Neural progenitor cell (in vitro differentiated cells): ENCODE measurements around the gene GAP43. TPM values are rescaled to one million over a fixed set of nuclear protein-coding genes. Genes with fewer than 3 reads are reported as not detected.

Source experiments
- DNase-seq: peaks from one replicate; pipeline ENCODE4 v3.0.0-alpha.2; 2016; ENCODE audit warnings: low spot score
- H2AFZ ChIP-seq: fragments of 200-600 bp; sonication (generic); replicated peaks from 2 replicates; pipeline ENCODE4 v1.6.1; 2016; ENCODE audit warnings: antibody characterized with exemption
- H3F3A ChIP-seq: fragments of 200-600 bp; sonication (generic); 2 replicates; pipeline ENCODE4 v1.6.1; 2016; ENCODE audit warnings: antibody characterized with exemption, low read depth
- H3K27ac ChIP-seq: fragments of 200-600 bp; sonication (generic); 2 replicates; pipeline ENCODE4 v1.5.1; 2016; ENCODE audit warnings: mild to moderate bottlenecking
- H3K27me3 ChIP-seq: fragments of 200-600 bp; sonication (generic); 2 replicates; pipeline ENCODE4 v1.6.1; 2016; ENCODE audit warnings: mild to moderate bottlenecking, moderate library complexity
- H3K36me3 ChIP-seq: fragments of 200-600 bp; sonication (generic); 2 replicates; pipeline ENCODE4 v1.5.1; 2016
- H3K4me1 ChIP-seq: fragments of 200-600 bp; sonication (generic); 2 replicates; pipeline ENCODE4 v1.6.1; 2016; ENCODE audit warnings: mixed run types
- H3K4me2 ChIP-seq: fragments of 200-600 bp; sonication (generic); 2 replicates; pipeline ENCODE4 v1.6.1; 2016
- H3K4me3 ChIP-seq: fragments of 200-600 bp; sonication (generic); 2 replicates; pipeline ENCODE4 v1.5.1; 2016
- H3K79me2 ChIP-seq: fragments of 200-600 bp; sonication (generic); 2 replicates; pipeline ENCODE4 v1.6.1; 2016; ENCODE audit warnings: low read depth
- H3K9ac ChIP-seq: fragments of 200-600 bp; sonication (generic); 2 replicates; pipeline ENCODE4 v1.6.1; 2016
- H3K9me3 ChIP-seq: fragments of 200-600 bp; sonication (generic); 2 replicates; pipeline ENCODE4 v1.5.1; 2016; ENCODE audit warnings: low read depth
- H4K20me1 ChIP-seq: fragments of 200-600 bp; sonication (generic); 2 replicates; pipeline ENCODE4 v1.6.1; 2016; ENCODE audit warnings: low read depth
- H3K27ac Mint-ChIP-seq: 3 replicates; pipeline ENCODE4 v1.8.0; 2021; ENCODE audit warnings: mixed read lengths
- H3K27me3 Mint-ChIP-seq: 2 replicates; pipeline ENCODE4 v1.8.0; 2022; ENCODE audit warnings: low read depth, mild to moderate bottlenecking, inconsistent platforms, moderate library complexity, mixed read lengths; ENCODE audit not compliant: insufficient read depth
- H3K36me3 Mint-ChIP-seq: 3 replicates; pipeline ENCODE4 v1.8.0; 2021; ENCODE audit warnings: mixed read lengths
- H3K4me1 Mint-ChIP-seq: 3 replicates; pipeline ENCODE4 v1.8.0; 2021; ENCODE audit warnings: mixed read lengths
- H3K4me3 Mint-ChIP-seq: 3 replicates; pipeline ENCODE4 v1.8.0; 2021; ENCODE audit warnings: mild to moderate bottlenecking, moderate library complexity, mixed read lengths
- H3K9me3 Mint-ChIP-seq: 3 replicates; pipeline ENCODE4 v1.8.0; 2020; ENCODE audit warnings: mixed read lengths
- EZH2 ChIP-seq: fragments of 200-600 bp; sonication (generic); IDR thresholded peaks from 2 replicates; pipeline ENCODE4 v1.6.1; 2017; ENCODE audit warnings: antibody characterized with exemption, mild to moderate bottlenecking, moderate library complexity
- EZH2phosphoT487 ChIP-seq: fragments of 200-600 bp; sonication (generic); IDR thresholded peaks from 2 replicates; pipeline ENCODE4 v1.6.1; 2017; ENCODE audit warnings: antibody characterized with exemption
- total RNA-seq: library from RNA; depleted of rRNA; stranded (reverse); fragments of >200 nt; gene quantifications from 2 replicates; pipeline ENCODE4 v1.2.3, GENCODE V29; 2015; ENCODE audit warnings: low replicate concordance
- TF ChIP-seq, protein P1 (sequence below): fragments of 200-600 bp; sonication (generic); IDR thresholded peaks from 2 replicates; pipeline ENCODE4 v1.5.1; 2017; ENCODE audit warnings: antibody characterized with exemption, mild to moderate bottlenecking

Gene GAP43, protein sequence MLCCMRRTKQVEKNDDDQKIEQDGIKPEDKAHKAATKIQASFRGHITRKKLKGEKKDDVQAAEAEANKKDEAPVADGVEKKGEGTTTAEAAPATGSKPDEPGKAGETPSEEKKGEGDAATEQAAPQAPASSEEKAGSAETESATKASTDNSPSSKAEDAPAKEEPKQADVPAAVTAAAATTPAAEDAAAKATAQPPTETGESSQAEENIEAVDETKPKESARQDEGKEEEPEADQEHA
- 5.0 and 8.5 TPM in 2 replicates for total RNA-seq

DNA sequence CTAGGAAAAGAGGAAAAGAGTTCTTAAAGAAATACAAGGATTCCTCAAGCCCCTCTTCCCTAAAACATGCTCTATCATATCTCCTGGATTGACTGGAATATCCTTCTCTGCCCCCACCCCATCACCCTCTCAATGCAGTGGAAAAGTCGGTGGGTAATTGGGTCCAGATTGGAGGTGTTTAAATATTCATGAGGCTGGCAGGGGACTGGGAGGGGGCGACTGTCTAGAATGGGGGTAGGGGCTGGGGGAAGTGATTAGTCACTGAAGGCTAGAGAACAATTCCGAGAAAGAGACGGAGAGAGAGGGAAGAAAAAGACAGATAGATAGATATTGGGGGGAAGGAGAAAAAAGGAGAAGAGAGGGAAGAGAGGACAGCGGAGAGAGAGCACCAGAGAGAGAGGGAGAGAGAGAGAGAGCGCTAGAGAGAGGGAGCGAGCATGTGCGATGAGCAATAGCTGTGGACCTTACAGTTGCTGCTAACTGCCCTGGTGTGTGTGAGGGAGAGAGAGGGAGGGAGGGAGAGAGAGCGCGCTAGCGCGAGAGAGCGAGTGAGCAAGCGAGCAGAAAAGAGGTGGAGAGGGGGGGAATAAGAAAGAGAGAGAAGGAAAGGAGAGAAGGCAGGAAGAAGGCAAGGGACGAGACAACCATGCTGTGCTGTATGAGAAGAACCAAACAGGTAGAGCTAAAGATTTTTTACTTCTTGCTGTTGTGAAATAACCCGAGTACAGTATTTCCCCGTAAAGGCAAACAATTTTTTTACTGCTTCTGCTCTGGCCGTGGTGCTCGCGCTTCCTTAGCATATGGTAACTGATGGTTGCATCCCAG lies at the start of gene GAP43:
GAP43 (plus strand) TSS at position 467 of the 825 bp plus-strand sequence; CDS start at position 647, 180 bp downstream.
- Histone ChIP-seq H3K27ac (no peak within 1 kb of the TSS), H3K4me1 (peaks cover 36% of the 10 kb centered on the region), H3K27me3 (peaks cover 20% of the 10 kb centered on the region), H3K9me3 (no peaks in the 10 kb centered on the region), H3K79me2 (no peaks in the 10 kb centered on the region), H3K4me3 (peak within 1 kb of the TSS; percentile 69), H3K9ac (no peak within 1 kb of the TSS), H2AFZ (peak within 1 kb of the TSS; percentile 93), H4K20me1 (no peaks in the 10 kb centered on the region), H3F3A (peaks cover 20% of the 10 kb centered on the region), H3K4me2 (peak within 1 kb of the TSS; percentile 96), H3K36me3 (no peaks in the 10 kb centered on the region)
- no peaks in the 10 kb centered on the region for H3K36me3 Mint-ChIP-seq
- H3K9me3 Mint-ChIP-seq, result no peaks in the 10 kb centered on the region
- DNase-seq, result peak; percentile 66
- H3K27me3 Mint-ChIP-seq, result no peaks in the 10 kb centered on the region
- TF ChIP-seq EZH2 (no peak), EZH2phosphoT487 (no peak)
- TF ChIP-seq, protein P1, sequence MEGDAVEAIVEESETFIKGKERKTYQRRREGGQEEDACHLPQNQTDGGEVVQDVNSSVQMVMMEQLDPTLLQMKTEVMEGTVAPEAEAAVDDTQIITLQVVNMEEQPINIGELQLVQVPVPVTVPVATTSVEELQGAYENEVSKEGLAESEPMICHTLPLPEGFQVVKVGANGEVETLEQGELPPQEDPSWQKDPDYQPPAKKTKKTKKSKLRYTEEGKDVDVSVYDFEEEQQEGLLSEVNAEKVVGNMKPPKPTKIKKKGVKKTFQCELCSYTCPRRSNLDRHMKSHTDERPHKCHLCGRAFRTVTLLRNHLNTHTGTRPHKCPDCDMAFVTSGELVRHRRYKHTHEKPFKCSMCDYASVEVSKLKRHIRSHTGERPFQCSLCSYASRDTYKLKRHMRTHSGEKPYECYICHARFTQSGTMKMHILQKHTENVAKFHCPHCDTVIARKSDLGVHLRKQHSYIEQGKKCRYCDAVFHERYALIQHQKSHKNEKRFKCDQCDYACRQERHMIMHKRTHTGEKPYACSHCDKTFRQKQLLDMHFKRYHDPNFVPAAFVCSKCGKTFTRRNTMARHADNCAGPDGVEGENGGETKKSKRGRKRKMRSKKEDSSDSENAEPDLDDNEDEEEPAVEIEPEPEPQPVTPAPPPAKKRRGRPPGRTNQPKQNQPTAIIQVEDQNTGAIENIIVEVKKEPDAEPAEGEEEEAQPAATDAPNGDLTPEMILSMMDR, result no peak
- H3K27ac Mint-ChIP-seq, result peak within 1 kb of the TSS; percentile 27
- H3K4me3 Mint-ChIP-seq, result peak within 1 kb of the TSS; percentile 84
- H3K4me1 Mint-ChIP-seq, result peaks cover 16% of the 10 kb centered on the region

DNA sequence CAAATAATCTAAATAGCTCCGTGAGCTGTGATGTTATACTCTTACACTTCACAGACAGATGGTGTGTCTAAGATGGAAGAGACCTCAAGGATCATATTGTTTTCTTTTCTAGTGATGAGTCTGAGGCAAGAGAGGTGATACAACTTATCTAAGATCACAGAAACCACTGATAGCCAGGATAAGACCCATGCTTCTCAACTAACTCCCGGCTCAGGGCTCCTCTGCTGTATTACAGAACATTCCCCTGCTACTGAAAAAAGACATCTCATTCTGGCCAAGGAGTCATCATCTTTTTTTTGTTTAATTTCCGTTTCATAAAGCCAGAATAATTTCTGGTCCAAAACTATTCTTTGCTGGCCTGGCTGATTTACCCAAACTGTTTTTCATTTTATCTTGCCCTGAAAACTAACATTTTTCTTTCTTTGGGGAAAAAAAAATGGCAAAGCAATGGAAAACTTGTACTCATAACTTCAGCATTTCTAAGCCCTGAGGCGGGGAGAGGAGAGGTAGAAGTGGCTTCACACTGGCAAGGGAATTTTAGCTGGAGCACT lies 46.9 kb upstream of the GAP43 start:
- Histone ChIP-seq H3K9ac (no peak overlapping the region), H4K20me1 (no peaks in the 10 kb centered on the region), H3K36me3 (no peaks in the 10 kb centered on the region), H3F3A (peaks cover 8% of the 10 kb centered on the region), H3K4me2 (no peak overlapping the region), H2AFZ (no peak overlapping the region), H3K4me1 (peaks cover 13% of the 10 kb centered on the region), H3K9me3 (no peaks in the 10 kb centered on the region), H3K4me3 (no peak overlapping the region), H3K79me2 (no peaks in the 10 kb centered on the region), H3K27ac (no peak overlapping the region), H3K27me3 (no peaks in the 10 kb centered on the region)
- Mint-ChIP-seq H3K9me3 (no peaks in the 10 kb centered on the region), H3K27me3 (peaks cover 2% of the 10 kb centered on the region), H3K4me1 (peaks cover 15% of the 10 kb centered on the region), H3K27ac (no peak overlapping the region), H3K36me3 (no peaks in the 10 kb centered on the region), H3K4me3 (no peak overlapping the region)
- DNase-seq, result no peak
- TF ChIP-seq EZH2 (no peak), EZH2phosphoT487 (no peak)
- TF ChIP-seq, protein P1, result no peak

DNA sequence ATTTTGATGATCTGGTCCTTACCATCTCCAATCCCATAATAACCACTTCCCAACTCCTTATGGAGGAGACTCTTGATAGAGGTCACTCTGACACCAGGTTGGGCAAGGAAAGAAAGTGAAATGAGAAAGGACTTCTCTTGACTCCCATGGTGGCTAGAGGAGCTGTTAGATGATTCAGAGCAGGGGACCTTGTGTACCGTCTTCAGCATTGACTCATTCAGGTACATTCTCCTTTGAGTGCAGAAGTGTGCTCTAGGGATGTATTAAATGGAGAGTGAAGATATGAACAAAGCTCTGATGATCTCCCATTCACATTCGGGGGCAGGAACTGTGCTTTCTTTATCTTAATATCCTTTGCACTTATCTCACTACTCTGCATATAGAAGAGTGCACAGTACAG lies 46.3 kb upstream of the GAP43 start:
- Histone ChIP-seq H3K36me3 (no peaks in the 10 kb centered on the region), H3K27me3 (no peaks in the 10 kb centered on the region), H3K4me1 (peaks cover 16% of the 10 kb centered on the region), H3K9me3 (no peaks in the 10 kb centered on the region), H3F3A (peaks cover 8% of the 10 kb centered on the region), H3K27ac (no peak overlapping the region), H3K4me3 (no peak overlapping the region), H2AFZ (no peak overlapping the region), H3K79me2 (no peaks in the 10 kb centered on the region), H3K4me2 (no peak overlapping the region), H4K20me1 (no peaks in the 10 kb centered on the region), H3K9ac (no peak overlapping the region)
- Mint-ChIP-seq H3K9me3 (no peaks in the 10 kb centered on the region), H3K4me3 (no peak overlapping the region), H3K4me1 (peaks cover 21% of the 10 kb centered on the region), H3K27me3 (peaks cover 2% of the 10 kb centered on the region), H3K36me3 (no peaks in the 10 kb centered on the region), H3K27ac (no peak overlapping the region)
- DNase-seq, result no peak
- TF ChIP-seq EZH2, result no peak
- TF ChIP-seq, protein P1, result no peak
- no peak for TF ChIP-seq EZH2phosphoT487
